PC-3 (cell line): ENCODE data around the gene TRAIP. TPM values are rescaled to one million over a fixed set of nuclear protein-coding genes. Genes with fewer than 3 reads are reported as not detected.

Source experiments
- ATAC-seq: fragments of 200-7000 bp; cut with Tn5 transposase; 2 replicates; pipeline ENCODE4 v1.9.1; 2020; ENCODE audit warnings: mild to moderate bottlenecking, moderate library complexity
- BruUV-seq: library from RNA; stranded (reverse); fragments of 400-500 nt; replicated peaks from 2 replicates; lab custom pipeline; 2021; lab: Mats Ljungman, UMichigan
- CTCF ChIA-PET: fragments of 300-600 bp; sonication (Branson Sonifier 250); formaldehyde crosslinking; loops from one replicate; lab custom pipeline; 2022; ENCODE audit warnings: antibody characterized with exemption; lab: Charles Lee
- POLR2A ChIA-PET: fragments of 300-600 bp; sonication (Branson Sonifier 250); formaldehyde crosslinking; loops from one replicate; lab custom pipeline; 2022; ENCODE audit warnings: antibody characterized with exemption; ENCODE audit not compliant: unreplicated experiment; lab: Charles Lee
- DNase-seq: peaks from one replicate; pipeline ENCODE4 v3.0.0-alpha.2; 2015
- H2AFZ ChIP-seq: fragments of 300-600 bp; sonication (generic); 2 replicates; pipeline ENCODE4 v1.6.0; 2016; ENCODE audit warnings: antibody characterized with exemption, low read length
- H3F3A ChIP-seq: fragments of 300-600 bp; sonication (generic); one replicate; pipeline ENCODE4 v1.6.0; 2017; ENCODE audit warnings: antibody characterized with exemption, low read length, control low read depth, mild to moderate bottlenecking; ENCODE audit not compliant: unreplicated experiment
- H3K27ac ChIP-seq: fragments of 300-600 bp; sonication (generic); 2 replicates; pipeline ENCODE4 v1.5.1; 2016; ENCODE audit warnings: mild to moderate bottlenecking, low read length
- H3K27me3 ChIP-seq: fragments of 300-600 bp; sonication (generic); 2 replicates; pipeline ENCODE4 v1.6.1; 2016; ENCODE audit warnings: low read length, mixed read lengths
- H3K36me3 ChIP-seq: fragments of 300-600 bp; sonication (generic); 2 replicates; pipeline ENCODE4 v1.6.1; 2016; ENCODE audit warnings: low read depth, mixed run types, low read length, mixed read lengths
- H3K4me1 ChIP-seq: fragments of 300-600 bp; sonication (generic); 2 replicates; pipeline ENCODE4 v1.5.1; 2016; ENCODE audit warnings: low read length; ENCODE audit not compliant: insufficient read depth
- H3K4me2 ChIP-seq: fragments of 300-600 bp; sonication (generic); 2 replicates; pipeline ENCODE4 v1.6.0; 2016; ENCODE audit warnings: low read length
- H3K4me3 ChIP-seq: fragments of 300-600 bp; sonication (generic); 2 replicates; pipeline ENCODE4 v1.5.1; 2016; ENCODE audit warnings: mild to moderate bottlenecking, low read length, mixed read lengths
- H3K79me2 ChIP-seq: fragments of 300-600 bp; sonication (generic); 2 replicates; pipeline ENCODE4 v1.6.1; 2017; ENCODE audit warnings: low read length, mixed read lengths
- H3K9ac ChIP-seq: fragments of 300-600 bp; sonication (generic); 2 replicates; pipeline ENCODE4 v1.6.0; 2016; ENCODE audit warnings: mild to moderate bottlenecking, low read length
- H3K9me2 ChIP-seq: fragments of 300-600 bp; sonication (generic); replicated peaks from 2 replicates; pipeline ENCODE4 v1.6.1; 2016; ENCODE audit warnings: mixed run types, low read length, mixed read lengths
- H3K9me3 ChIP-seq: fragments of 300-600 bp; sonication (generic); 2 replicates; pipeline ENCODE4 v1.6.1; 2016; ENCODE audit warnings: low read length, mixed read lengths
- H4K20me1 ChIP-seq: fragments of 300-600 bp; sonication (generic); 2 replicates; pipeline ENCODE4 v1.6.1; 2016; ENCODE audit warnings: low read length, mixed read lengths
- EZH2 ChIP-seq: fragments of 300-600 bp; sonication (generic); IDR thresholded peaks from one replicate; pipeline ENCODE4 v1.6.1; 2017; ENCODE audit warnings: antibody characterized with exemption, mild to moderate bottlenecking, low read length; ENCODE audit not compliant: unreplicated experiment
- EZH2phosphoT487 ChIP-seq: fragments of 300-600 bp; sonication (generic); IDR thresholded peaks from 2 replicates; pipeline ENCODE4 v1.6.1; 2018; ENCODE audit warnings: mild to moderate bottlenecking, antibody characterized with exemption, low read length, borderline replicate concordance
- intact Hi-C: fragments of 100-400 bp; cut with micrococcal nuclease; formaldehyde crosslinking; loops from 2 replicates; pipeline ENCODE4 v1.9.0; 2023
- total RNA-seq: library from RNA; depleted of rRNA; stranded (reverse); fragments of >200 nt; gene quantifications from 2 replicates; pipeline ENCODE4 v1.2.3, GENCODE V29; 2014
- TF ChIP-seq, protein P1 (sequence below): fragments of 300-600 bp; sonication (generic); conservative IDR thresholded peaks from 2 replicates; pipeline ENCODE4 v1.5.1; 2017; ENCODE audit warnings: antibody characterized with exemption, low read depth, mild to moderate bottlenecking, low read length

The TRAIP gene
- total RNA-seq, 1 experiment from 2014 or later = 21.6 TPM

GRCh38 chr3:49871531-49872153, 15.3 kb upstream of the TRAIP start:
- Histone ChIP-seq H3K79me2 (no peaks in the 10 kb centered on the region), H3K4me3 (no peak overlapping the region), H3K9me3 (no peaks in the 10 kb centered on the region), H3K4me1 (no peaks in the 10 kb centered on the region), H3K4me2 (no peak overlapping the region), H3K36me3 (no peaks in the 10 kb centered on the region), H4K20me1 (no peaks in the 10 kb centered on the region), H3K27me3 (peaks cover 3% of the 10 kb centered on the region; the same call in 1 of the 2 replicates), H3K9ac (no peak overlapping the region), H2AFZ (no peak overlapping the region), H3K9me2 (no peaks in the 10 kb centered on the region), H3K27ac (no peak overlapping the region), H3F3A (no peaks in the 10 kb centered on the region)
- ChIA-PET CTCF (no interaction called here), POLR2A (no interaction called here)
- intact Hi-C loops = no loop called here
- DNase-seq = no peak
- no TSS peak for BruUV-seq
- TF ChIP-seq, protein P1, sequence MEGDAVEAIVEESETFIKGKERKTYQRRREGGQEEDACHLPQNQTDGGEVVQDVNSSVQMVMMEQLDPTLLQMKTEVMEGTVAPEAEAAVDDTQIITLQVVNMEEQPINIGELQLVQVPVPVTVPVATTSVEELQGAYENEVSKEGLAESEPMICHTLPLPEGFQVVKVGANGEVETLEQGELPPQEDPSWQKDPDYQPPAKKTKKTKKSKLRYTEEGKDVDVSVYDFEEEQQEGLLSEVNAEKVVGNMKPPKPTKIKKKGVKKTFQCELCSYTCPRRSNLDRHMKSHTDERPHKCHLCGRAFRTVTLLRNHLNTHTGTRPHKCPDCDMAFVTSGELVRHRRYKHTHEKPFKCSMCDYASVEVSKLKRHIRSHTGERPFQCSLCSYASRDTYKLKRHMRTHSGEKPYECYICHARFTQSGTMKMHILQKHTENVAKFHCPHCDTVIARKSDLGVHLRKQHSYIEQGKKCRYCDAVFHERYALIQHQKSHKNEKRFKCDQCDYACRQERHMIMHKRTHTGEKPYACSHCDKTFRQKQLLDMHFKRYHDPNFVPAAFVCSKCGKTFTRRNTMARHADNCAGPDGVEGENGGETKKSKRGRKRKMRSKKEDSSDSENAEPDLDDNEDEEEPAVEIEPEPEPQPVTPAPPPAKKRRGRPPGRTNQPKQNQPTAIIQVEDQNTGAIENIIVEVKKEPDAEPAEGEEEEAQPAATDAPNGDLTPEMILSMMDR = no peak
- TF ChIP-seq EZH2 (no peak), EZH2phosphoT487 (no peak)
- no peak for ATAC-seq

DNA sequence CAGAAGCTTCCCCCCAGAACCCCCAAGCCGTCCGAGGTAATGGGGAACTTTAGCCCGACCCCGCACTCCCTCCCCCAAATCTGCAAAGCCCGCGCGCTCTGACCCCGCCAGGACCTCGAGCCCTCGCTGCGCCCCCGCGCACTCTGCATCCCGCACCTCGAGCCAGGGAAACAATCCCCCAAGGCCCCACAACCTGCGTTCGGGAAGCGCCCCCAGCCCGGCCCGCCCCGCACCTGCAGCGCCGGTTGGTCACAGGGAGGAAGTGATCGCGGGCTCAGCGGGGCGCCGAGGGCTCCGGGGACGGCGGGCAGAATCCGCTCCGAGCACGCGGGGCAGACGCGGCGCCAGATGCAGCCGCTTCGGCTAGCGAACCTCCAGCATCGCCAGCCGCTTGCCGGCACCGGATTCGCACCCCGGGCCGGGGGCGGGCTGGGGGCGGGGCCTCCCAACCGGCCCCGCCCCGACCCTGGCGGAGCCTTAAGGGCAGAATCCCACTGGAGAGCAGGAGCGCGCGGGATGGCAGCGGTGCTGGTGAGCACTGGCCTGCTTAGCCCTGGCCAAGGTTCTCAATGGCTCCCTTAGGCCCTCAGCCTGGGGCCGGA, 13.3 kb upstream of the TRAIP start, which contains the start of gene CAMKV:
CAMKV (minus strand) TSS at position 382 of the 602 bp plus-strand sequence. CDS start 7,518 bp downstream, outside the sequence.
- no peaks in the 10 kb centered on the region for H3K9me2 ChIP-seq
- H3K79me2 ChIP-seq = no peaks in the 10 kb centered on the region
- no peak within 1 kb of the TSS for H3K9ac ChIP-seq
- H3K4me1 ChIP-seq = no peaks in the 10 kb centered on the region
- H3K9me3 ChIP-seq = no peaks in the 10 kb centered on the region
- H3K4me3 ChIP-seq = no peak within 1 kb of the TSS
- H2AFZ ChIP-seq = no peak within 1 kb of the TSS
- no peak within 1 kb of the TSS for H3K4me2 ChIP-seq
- H3K36me3 ChIP-seq = no peaks in the 10 kb centered on the region
- H3K27me3 ChIP-seq = peaks cover 3% of the 10 kb centered on the region; the same call in 1 of the 2 replicates
- ChIA-PET CTCF (no interaction called here), POLR2A (no interaction called here)
- ATAC-seq (no peak; the same call in 1 of the 2 replicates), DNase-seq (no peak)
- intact Hi-C loops = no loop called here
- TF ChIP-seq EZH2phosphoT487 (no peak), EZH2 (no peak)
- TF ChIP-seq, protein P1 = no peak
- no TSS peak for BruUV-seq
- no peaks in the 10 kb centered on the region for H4K20me1 ChIP-seq
- no peaks in the 10 kb centered on the region for H3F3A ChIP-seq
- H3K27ac ChIP-seq = no peak within 1 kb of the TSS
